ENCODE data around the gene SLC25A33.
A peak's percentile ranks its signal among the peaks of the same experiment; 100 is the strongest.

SLC25A33 gene

DNA sequence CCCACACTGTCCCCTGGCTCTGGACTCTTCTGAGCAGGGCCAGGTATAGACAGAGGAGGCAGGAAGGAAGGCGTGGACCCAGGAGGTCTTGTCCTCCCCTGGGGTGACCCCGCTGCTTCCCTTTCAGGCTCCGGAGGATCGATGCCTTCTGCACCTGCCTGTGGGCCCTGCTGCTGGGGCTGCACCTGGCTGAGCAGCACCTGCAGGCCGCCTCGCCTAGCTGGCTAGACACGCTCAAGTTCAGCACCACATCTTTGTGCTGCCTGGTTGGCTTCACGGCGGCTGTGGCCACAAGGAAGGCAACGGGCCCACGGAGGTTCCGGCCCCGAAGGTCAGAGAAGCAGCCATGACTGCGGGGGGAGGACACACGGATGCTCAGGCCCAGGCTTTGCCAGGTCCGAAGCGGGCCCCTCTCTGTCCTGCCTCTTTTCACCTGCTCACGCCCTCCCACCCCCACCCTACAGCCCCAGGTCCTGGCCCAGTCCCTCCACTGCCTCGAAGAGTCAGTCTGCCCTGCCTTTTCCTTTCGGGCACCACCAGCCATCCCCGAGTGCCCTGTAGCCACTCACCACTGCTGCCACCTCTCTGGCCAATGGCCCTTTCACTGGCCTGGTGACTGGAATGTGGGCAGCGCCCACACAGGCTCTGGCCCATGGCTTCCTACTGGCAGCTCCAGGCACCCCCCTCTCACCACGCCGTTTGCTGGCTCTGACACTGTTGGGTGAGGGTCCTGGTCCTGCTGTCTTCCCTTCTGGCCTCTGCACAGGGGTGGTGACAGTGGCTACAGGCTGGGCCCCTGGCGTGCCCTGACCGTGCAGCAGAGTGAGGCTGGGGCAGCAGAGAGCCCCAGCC, 62.9 kb downstream of the SLC25A33 start:
- no peak for DNase-seq (ENCODE audit: low spot score)

DNA sequence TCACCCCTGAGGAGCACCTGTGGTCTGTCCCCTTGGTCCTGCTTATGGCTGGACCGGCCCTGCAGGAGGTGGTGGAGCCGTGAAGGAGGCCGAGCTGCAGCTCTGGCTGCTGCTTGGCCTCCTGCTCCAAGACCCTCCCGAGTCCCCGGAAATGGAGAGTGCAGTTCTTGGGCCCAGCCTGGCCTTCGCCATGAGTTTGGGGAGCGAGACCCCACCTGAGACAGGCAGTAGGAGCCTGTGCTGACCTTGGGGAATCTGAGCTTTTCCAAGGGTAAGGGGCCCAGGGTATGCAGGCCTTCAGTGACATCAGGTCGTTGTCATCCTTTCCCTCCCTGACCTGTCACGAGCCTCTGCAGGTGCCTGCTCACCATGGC, 63.5 kb downstream of the SLC25A33 start:
- DNase-seq (ENCODE audit: low spot score) = no peak

DNA sequence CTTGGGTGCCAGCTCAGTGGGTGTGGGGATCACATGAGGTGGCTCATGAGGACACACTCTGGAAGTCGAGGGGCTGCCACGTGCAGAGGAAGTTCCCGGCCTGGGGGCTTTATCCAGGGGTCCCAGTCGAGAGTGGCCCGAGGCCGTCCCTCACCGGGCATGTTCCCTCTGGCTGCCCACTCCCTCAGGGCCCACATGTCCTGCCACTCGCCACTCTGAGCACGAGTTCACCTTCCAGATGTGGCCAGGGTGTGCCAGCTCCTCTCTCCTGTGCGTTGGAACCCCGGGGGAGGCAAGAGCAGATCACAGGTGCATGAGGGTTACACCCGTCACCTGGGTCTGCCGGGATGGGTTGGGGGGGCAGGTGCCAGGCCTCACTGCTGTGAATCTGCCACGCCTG, 64.0 kb downstream of the SLC25A33 start:
- no peak for DNase-seq (ENCODE audit: low spot score)

DNA sequence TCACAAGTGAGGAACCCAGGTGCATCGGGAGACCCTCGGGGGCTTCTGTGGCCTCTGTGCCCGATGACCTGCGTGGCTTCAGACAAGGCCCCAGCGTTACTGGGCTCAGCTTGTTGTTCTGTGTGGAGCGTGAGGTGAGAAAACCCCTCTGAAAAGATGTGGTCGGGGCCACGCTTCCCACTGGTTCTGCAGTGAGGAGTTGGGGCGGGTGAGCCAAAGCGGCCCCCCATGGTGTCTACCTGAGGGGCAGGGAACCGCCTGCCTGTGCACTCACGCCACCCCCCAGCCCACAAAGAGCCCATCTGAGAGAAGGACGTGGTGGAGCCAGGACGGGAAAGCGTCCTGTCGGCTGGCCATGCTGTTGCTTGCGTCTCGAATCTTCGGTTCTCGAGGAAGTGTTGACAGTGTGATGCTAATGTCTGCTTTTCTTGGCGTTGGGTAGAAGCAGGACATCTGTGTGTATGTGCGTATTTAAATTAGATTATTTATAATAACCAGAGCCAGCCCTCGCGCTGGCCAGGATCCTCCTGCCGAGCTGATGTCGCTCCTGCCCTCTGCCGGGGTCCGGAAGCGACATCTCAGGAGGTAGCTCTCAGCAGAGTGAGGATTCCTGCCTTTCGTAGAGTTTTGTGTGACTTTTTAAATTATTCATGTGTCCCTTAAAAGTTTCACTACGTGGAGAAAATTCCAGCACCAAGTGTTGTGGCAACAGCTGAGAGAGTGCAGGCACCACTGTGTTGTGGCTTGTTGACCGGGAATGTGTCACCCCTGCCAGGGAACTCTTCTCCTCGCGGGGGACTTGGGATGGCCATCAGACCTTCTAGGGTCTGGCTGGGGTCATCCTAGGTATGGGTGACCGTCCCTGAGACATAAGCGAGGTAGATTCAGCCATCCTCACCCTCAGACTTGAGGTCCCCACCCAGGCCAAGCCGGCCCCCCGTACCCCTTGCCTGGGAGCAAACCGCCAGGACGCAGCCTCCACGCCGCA, 64.8 kb downstream of the SLC25A33 start:
- no peak for DNase-seq (ENCODE audit: low spot score)

DNA sequence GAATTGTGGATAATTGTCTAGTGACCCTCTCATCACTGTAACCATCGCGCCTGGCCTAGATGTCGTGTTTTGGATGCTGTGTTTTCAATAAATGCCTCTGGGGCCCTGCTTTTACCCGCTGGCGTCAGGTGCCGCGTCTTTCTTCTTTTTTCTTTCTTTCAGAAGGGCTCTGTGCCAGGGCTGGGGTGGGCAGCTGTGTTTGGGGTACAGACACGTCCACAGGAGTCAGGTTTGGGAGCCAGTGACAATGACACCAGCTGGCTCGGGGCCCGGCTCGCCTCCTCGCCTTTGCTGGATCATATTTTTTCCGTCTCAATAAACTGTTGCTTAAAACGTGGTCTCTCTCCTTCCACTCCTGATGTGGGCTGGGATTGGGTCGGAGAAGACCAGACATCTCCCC, 65.6 kb downstream of the SLC25A33 start:
- no peak for DNase-seq (ENCODE audit: low spot score)

DNA sequence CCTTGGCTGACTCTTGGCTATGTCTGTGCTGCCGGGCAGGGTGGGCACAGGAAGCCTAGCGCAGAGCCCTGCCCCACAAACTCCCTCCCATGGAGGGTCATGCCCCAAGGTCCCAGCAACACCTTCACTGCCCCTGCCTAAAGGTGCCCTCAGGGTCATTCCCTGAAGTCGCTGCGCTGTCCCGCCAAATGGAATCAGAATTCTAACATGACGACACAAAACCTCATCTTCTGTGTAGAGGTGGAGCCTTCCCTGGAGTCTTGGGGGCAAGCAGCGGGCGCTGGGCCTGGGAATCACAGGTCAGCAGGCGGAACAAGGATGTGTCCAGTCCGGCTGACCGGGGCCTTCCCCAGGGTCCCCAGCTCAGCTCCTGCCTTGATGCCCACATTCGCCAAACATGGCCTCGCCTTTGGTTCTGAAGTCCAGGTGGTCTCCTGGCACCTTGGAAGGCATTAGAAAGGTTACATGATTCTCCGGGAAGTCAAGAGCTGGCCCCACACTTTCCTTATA, 66.7 kb downstream of the SLC25A33 start:
- no peak for DNase-seq (ENCODE audit: low spot score)

DNA sequence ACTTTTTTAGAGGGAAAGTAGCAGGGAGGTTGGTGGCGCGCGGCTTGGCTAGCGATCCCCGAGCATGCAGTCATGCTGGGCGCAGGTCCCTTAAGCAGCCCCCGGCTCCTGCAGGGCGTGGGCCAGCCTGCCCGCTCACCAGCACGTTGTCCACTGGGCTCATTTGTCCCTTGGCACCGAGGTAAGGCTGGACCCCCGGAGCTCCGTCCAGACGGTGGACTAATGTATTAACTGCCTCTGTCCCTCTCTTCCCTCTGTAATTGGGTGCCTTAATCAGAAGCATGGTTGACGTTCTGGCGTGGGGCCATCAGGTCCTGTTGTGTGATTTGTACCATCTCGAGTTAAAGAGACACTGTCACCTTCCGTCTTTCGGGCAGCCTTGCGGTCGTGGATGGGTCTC, 67.2 kb downstream of the SLC25A33 start:
- no peak for DNase-seq (ENCODE audit: low spot score)

DNA sequence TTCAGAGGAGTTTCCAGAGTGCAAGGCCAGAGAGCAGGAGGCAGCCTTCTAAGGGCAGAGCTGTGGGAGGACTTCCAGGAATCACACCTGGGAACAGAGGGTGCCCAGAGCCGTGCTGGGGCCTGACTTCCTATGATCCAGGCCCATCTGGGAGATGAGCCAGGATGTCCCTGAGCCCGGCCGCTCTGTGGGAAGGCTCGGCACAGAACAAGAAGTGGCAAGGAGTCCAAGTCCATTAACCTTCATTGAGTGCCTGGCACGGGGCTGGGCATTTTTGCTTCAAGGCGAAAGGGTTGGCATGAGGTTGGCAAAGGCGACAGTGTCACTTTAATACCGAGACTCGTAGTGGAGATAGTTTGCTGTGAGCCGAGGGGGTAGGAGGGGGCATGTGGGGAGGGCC, 67.7 kb downstream of the SLC25A33 start:
- no peak for DNase-seq (ENCODE audit: low spot score)

DNA sequence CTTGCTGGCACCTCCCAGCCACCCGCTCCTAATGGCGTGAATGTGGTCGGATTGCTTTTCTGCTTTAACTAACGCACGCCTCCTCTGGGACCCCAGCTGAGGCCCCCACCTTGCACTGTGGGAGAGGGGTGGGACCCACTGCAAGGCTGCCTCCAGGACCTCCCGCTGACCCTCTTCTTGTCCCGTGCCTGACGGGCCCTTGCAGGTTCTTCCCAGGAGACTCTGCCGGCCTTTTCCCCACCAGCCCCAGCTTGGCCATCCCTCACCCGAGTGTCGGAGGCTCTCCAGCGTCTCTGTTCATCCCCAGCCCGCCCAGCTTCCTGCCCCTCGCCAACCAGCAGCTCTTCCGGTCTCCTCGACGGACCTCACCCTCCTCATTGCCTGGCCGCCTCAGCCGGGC, 68.1 kb downstream of the SLC25A33 start:
- DNase-seq (ENCODE audit: low spot score) = no peak

DNA sequence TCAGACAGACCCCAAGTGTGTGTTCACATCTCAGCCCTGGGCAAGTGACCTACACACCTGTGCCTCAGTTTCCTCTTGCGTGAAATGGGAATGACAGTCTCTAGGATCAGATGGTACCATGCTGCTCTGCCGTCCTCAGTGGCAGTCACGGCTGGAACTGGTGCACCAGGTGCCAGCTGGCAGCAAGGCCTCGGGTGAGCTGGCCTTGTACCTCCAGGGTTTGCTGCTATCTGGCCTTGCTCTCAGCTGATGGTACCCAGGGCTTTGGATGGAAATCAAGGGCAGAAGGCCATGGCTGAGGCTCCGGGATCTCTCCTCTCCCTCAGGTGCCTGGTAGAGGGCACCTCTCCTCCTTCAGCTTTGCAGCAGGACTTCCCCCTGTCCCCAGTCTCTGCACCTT, 70.7 kb downstream of the SLC25A33 start:
- DNase-seq (ENCODE audit: low spot score) = no peak

DNA sequence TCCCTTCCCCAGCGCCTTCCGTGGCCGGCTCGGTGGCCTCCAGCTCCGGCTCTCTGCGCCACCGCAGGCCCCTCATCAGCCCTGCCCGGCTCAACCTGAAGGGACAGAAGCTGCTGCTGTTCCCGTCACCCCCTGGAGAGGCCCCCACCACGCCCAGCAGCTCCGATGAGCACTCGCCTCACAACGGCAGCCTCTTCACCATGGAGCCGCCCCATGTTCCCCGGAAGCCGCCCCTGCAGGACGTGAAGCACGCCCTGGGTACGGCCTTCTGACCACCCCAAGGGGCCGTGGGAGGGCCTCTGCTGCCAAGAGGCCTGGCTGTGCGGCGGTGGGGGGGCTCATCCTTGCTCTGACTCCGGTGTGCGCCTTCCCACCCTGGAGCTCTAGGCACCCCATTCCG, 71.3 kb downstream of the SLC25A33 start:
- DNase-seq (ENCODE audit: low spot score) = no peak

DNA sequence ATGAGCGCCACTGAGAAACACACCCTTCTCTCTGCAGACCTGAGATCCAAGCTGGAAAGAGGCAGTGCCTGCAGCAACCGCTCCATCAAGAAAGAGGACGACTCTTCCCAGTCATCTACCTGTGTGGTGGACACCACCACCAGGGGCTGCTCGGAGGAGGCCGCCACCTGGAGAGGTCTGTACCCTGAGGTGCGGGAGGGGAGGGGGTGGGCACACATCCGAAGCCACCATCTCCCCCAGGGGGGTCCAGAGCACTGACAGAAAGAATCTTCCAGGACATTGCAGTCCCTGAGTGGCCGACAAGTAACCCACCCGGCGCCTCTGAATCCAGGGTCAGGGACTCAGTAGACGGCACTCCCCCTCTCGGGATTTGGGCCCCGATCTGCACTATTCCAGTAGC, 72.5 kb downstream of the SLC25A33 start:
- DNase-seq (ENCODE audit: low spot score) = no peak

DNA sequence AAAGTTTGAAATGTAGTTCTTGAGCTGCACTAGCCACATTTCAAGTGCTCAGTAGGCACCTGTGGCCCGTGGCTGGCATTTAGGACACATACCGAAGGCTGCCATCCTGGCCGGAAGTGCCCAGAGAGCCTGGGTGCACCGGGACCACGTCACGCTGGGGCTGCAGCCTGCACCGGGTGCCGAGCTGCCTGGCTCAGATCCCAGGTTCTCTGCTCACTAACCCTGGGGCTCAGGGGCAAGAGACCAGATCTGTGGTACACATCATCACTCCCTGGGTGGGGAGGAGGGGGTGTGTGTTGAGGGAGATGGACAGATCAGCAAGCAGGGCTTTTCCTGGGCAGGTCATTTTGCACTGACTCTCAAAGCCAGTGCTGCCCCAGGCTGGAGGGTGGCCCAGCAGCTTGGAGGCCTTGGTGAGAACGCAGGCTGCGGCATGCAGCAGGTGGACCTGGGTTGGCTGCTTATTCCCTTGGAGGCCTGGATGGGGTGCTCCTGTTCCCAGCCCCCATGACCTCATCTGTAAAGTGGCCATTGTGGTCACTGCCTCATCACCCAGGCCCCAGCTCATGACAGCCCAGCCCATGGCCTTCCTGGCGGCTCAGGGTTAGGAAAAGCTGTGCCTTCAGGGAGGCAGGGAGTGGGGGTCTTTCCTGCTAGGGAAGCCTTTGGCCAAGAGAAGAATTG, 73.0 kb downstream of the SLC25A33 start:
- DNase-seq (ENCODE audit: low spot score) = no peak

DNA sequence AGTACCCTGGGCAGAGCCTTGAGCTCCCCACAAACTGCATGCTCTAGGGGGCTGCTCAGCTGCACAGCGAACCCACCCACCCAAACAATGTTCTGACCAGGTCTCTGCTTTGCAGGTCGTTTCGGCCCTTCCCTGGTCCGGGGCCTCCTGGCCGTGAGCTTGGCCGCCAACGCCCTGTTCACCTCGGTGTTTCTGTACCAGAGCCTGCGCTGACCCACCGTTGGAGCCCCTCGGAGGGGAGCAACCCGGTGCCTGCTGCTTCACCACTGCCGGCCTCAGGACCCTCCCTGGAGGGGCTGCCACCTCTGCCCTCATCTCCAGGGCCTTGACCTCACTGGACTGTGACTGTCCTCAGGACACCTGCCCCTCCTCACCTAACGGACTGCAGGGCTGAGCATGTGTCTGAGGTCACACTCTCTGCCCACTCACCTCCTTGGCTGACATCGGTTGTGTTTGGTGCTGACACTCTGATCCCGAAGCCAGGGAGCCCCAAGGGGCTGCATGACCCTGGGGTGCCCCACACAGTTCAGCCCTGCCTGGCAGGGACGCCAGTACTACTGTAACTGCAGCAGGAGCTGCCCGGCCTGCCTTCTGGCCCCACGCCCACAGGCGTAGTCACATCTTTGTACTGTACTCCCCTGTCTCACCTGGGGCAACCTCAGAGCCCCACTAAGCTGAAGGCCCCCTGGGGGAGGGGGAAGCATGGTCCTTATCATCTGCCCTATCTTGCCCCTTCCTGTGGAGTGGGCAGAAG, 73.8 kb downstream of the SLC25A33 start:
- no peak for DNase-seq (ENCODE audit: low spot score)

DNA sequence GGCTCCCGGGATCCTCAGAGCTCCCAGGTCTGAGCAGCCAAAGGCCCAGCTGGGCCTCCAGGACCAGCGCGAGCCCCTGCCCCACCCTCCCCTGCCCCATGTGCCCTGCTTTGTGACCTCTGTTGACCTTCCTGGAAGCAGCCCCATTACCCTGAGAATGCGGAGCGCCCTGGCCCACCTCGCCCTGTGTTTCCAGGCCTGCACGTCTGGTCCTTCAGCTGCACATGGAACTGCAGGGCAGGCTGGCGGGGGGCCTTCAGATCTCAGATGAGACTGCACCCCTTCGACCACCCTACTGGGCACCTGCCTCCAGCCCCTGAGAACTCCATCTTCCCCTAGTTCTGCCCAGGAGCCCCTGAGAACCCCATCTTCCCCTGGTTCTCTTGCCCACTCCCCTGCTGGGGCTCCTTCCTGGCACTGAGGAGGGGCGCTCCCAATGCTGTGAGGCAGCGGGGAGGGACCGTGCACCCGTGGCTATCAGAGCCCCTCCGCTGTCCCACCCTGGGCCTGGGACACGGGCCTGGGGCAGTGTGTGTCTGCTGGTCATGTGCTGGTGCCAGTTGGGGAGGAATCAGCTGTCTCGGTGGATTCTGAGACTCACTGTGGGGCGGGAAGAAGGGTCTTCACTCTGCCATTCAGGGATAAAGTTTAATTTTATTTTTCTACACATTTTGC, 74.5 kb downstream of the SLC25A33 start:
- no peak for DNase-seq (ENCODE audit: low spot score)

DNA sequence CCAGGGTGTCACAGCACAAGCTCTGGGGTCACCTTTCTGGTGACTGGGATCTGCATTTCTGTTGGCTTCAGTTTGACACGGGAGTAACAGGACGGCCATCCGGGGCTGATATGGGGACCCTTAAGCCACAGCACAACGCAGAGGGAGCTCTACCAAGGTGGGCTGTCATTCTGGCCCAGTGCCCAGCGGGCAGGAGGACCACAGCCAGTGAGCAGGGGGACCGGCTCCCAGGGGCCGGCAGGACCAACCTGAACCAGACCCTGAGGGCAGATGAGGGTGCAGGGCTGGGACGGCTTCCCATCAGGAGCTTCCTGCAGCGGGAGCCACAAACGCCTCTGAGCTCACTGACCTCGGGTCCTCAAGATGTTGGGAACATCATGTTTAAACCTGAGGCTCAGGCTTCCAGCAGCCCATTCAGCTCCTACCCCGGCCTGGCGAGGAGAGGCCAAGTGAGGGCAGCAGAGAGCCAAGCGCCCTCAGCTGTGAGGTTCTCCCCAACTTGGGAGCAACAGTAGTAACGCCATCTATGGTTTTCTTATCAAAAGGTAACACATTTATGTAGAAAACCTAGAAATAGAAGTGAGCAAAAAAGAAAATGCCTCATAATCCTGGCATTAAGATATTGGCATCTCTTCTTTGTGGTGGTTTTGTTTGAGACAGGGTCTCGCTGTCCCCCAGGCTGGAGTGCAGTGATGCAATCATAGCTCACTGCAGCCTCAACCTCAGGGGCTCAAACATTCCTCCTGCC, 76.2 kb downstream of the SLC25A33 start:
- DNase-seq (ENCODE audit: low spot score) = peak; percentile 59

DNA sequence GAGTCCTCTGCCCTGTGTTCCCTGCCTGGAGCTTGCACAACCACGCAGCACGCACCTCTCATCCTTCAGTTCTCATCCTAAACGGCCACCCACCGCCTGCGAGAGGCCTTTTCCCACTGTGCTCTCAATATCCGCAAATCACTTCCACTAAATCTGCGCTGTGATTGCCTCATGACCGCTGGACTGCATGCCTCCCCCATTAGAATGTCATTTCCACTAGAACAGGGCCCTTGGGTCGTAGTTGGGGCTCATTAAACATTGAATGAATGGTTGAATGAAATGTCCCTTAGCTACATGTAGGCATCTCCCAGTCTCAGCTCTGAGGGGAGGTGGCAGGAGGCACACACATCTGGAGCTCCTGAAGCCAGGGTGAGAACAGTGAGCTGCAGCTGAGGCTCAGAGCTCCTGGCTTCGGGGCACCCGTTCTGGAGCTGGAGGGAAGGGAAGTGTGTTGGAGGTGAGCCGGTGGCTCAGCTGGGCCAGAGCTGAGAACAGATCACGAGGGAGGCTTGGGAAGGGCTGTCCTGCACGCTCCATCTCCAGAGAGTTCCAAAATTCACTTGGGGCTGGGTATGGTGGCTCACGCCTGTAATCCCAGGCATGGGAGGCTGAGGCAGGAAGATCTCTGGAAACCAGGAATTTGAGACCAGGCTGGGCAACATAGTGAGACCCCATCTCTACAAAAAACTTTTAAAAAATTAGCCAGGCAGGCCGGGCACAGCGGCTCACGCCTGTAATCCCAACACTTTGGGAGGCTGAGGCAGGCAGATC, 79.8 kb downstream of the SLC25A33 start:
- no peak for DNase-seq (ENCODE audit: low spot score)

DNA sequence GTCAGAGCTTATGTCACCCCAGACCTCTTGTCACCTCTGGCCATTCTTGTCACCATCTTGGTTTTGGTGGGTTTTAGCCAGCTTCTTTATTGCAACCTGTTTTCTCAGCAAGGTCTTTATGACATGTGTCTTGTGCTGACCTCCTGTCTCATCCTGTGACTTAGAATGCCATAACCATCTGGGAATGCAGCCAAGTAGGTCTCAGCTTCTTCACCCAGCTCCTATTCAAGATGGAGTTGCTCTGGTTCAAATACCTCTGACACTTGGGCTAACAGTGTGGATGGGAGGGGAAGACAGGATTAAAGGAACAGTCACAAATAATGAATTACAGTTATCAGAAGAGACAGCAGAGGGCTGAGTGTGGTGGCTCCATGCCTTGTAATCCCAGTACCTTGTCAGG, 81.8 kb downstream of the SLC25A33 start:
- DNase-seq (ENCODE audit: low spot score) = no peak

DNA sequence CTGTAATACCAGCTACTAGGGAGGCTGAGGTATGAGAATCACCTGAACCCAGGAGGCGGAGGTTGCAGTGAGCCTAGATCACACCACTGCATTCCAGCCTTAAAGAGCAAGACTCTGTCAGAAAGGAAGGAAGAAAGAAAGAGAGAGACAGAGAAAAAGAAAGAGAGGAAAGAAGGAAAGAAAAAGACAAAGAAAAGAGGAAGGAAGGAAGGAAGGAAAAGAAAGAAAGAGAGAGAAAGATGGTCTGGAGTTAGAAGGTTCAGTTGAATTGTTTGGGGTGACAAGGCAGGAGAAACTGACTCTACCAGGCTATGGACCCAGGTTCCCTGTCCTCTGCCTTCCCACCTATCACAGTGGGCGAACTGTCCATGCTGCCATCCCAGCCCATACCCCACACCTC, 84.8 kb downstream of the SLC25A33 start:
- DNase-seq (ENCODE audit: low spot score) = no peak

Measured in CD4-positive, alpha-beta T cell treated with Interleukin-2 at 100 ng/mL for 4 hours (primary cell).